ENCODE results near the gene ANKS1B.

ANKS1B gene

DNA sequence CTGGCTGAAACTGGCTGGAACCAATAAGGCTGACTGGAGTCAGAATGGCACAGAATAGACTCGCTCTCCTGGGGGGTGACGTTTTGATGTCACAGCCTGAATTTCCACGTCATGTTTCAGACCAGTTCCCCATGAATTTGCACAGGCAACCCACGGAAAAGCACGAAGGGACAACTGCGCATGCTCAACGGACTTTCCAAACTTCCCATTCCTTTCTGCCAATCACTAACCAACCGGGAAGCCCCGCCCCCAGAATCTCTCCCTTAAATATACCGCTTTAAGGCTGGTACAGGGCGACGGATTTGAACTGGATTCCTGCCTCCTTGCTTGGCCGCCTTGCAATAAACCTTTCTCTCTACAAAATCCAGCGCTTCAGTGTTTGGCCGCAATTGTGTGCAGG lies 904.9 kb downstream of the ANKS1B start:
- Histone ChIP-seq H3K9me3 (no peaks in the 10 kb centered on the region), H3K4me3 (no peak overlapping the region), H3K27ac (no peak overlapping the region), H3K36me3 (peaks cover 0 to 5% (median 0%) of the 10 kb centered on the region in 3 donors), H3K4me1 (no peaks in the 10 kb centered on the region), H3K27me3 (no peaks in the 10 kb centered on the region)
- intact Hi-C loops (cut with DNase I; ENCODE audit: low total_unique reads): no loop called here
- TF ChIP-seq, protein P1, sequence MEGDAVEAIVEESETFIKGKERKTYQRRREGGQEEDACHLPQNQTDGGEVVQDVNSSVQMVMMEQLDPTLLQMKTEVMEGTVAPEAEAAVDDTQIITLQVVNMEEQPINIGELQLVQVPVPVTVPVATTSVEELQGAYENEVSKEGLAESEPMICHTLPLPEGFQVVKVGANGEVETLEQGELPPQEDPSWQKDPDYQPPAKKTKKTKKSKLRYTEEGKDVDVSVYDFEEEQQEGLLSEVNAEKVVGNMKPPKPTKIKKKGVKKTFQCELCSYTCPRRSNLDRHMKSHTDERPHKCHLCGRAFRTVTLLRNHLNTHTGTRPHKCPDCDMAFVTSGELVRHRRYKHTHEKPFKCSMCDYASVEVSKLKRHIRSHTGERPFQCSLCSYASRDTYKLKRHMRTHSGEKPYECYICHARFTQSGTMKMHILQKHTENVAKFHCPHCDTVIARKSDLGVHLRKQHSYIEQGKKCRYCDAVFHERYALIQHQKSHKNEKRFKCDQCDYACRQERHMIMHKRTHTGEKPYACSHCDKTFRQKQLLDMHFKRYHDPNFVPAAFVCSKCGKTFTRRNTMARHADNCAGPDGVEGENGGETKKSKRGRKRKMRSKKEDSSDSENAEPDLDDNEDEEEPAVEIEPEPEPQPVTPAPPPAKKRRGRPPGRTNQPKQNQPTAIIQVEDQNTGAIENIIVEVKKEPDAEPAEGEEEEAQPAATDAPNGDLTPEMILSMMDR (IDR thresholded peaks at IDR 0.05): no peak
- DNase-seq: no peak

DNA sequence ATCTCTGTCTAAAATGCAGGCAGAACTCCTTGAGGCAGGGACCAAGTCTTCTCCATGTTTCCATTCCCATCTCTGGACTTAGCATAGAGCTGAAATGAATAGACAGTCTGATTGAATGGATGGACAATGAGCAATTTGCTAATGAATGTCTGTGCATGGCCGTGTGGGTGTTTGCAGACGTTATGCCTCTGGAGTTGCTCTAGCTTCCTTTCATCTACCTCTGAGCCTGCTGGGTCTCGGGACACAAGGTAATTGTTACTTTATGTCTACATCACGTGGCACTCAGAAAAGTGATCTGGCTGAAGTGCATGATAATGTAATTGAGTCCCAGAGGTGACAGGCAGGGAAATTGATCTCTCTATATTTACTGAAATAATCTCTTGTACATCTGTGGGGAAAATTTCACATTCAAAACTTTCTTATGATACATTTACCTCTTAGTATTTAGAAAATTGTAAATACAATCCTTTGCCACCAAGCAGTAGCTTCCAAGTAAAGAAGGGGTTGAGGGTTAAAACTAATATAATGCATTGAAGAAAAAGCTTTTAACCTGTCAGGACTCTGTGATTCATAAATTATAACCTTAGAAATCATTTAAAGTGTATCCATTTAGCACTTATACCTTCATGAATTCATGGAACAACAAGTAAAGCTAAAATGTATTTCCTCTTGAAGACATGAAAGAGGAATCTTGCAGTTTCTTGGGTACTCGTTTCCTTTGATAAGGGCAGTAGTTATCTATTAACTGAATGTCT lies 915.6 kb downstream of the ANKS1B start:
- no peak overlapping the region for H3K27ac ChIP-seq
- H3K27me3 ChIP-seq: no peaks in the 10 kb centered on the region
- H3K36me3 ChIP-seq: no peaks in the 10 kb centered on the region
- TF ChIP-seq, protein P1 (IDR thresholded peaks at IDR 0.05): no peak
- no peak overlapping the region for H3K4me3 ChIP-seq
- intact Hi-C loops (cut with DNase I; ENCODE audit: low total_unique reads): no loop called here
- no peaks in the 10 kb centered on the region for H3K9me3 ChIP-seq
- no peak for DNase-seq
- H3K4me1 ChIP-seq: no peaks in the 10 kb centered on the region

- H3K4me3 ChIP-seq: no peak overlapping the region
- no peaks in the 10 kb centered on the region for H3K9me3 ChIP-seq
- no peaks in the 10 kb centered on the region for H3K4me1 ChIP-seq
- no peaks in the 10 kb centered on the region for H3K36me3 ChIP-seq
- intact Hi-C loops (cut with DNase I; ENCODE audit: low total_unique reads): no loop called here
- TF ChIP-seq, protein P1 (IDR thresholded peaks at IDR 0.05): no peak
- H3K27ac ChIP-seq: no peak overlapping the region
- H3K27me3 ChIP-seq: no peaks in the 10 kb centered on the region
- DNase-seq: no peak
These were observed 917.5 kb downstream of the ANKS1B start for GRCh38 chr12:99067171-99067785.

DNA sequence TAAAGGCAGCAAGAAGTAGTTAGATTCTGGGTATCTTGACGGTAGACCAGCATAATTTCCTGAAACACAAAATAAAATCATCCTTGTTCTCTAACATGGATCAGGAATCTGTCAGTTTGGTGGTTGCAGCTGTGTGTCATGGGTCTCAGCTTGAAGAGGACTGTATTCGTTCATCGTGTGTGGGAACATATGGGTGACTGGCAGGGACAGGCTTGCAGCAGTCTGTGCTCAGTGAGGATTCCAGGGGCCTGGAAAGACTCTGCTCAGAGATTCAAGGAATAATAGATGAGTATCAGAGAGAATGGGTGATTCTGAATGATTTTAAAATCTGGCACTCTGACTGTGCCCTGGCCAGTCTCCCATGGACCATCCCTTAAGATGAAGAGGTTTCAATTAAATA lies 918.0 kb downstream of the ANKS1B start:
- H3K27ac ChIP-seq: no peak overlapping the region
- intact Hi-C loops (cut with DNase I; ENCODE audit: low total_unique reads): no loop called here
- no peak overlapping the region for H3K4me3 ChIP-seq
- TF ChIP-seq, protein P1 (IDR thresholded peaks at IDR 0.05): no peak
- H3K9me3 ChIP-seq: no peaks in the 10 kb centered on the region
- no peaks in the 10 kb centered on the region for H3K4me1 ChIP-seq
- H3K27me3 ChIP-seq: no peaks in the 10 kb centered on the region
- H3K36me3 ChIP-seq: no peaks in the 10 kb centered on the region
- no peak for DNase-seq

DNA sequence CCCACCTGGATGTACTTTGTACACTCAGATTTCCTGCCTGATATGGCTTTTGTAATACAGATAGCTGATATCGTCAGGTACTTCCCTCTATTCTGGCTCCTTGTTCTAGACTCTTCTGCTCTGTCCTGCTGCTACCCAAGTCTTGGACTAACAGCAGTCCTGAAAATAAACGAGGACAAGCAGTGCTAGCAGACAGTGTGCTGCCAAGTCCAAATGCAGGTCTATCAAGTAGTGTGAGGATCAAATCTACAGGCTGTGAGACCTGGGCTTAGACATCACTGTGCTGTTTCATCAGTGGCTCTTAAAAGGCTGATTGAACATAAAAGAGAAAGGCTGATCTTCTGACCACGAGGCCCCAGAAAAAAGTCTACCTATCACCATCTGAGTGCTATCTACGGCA lies 921.6 kb downstream of the ANKS1B start:
- TF ChIP-seq, protein P1 (IDR thresholded peaks at IDR 0.05): no peak
- Histone ChIP-seq H3K36me3 (no peaks in the 10 kb centered on the region), H3K4me1 (peaks cover 0 to 5% (median 1%) of the 10 kb centered on the region in 4 donors), H3K4me3 (no peak overlapping the region), H3K27ac (no peak overlapping the region), H3K9me3 (no peaks in the 10 kb centered on the region), H3K27me3 (no peaks in the 10 kb centered on the region)
- DNase-seq: no peak
- intact Hi-C loops (cut with DNase I; ENCODE audit: low total_unique reads): no loop called here
